Hepatocyte (in vitro differentiated cells): ENCODE measurements around the gene F2RL3.

Experiments used
- CTCF ChIP-seq: fragments of 200-600 bp; sonication (generic); IDR thresholded peaks from 2 replicates; pipeline ENCODE4 v1.5.1; 2016; ENCODE audit warnings: antibody characterized with exemption, mild to moderate bottlenecking; ENCODE audit not compliant: poor library complexity
- EZH2phosphoT487 ChIP-seq: fragments of 200-600 bp; sonication (generic); IDR thresholded peaks from one replicate; pipeline ENCODE4 v1.6.1; 2018; ENCODE audit warnings: antibody characterized with exemption, mild to moderate bottlenecking, low read depth, moderate library complexity; ENCODE audit not compliant: unreplicated experiment, severe bottlenecking

DNA sequence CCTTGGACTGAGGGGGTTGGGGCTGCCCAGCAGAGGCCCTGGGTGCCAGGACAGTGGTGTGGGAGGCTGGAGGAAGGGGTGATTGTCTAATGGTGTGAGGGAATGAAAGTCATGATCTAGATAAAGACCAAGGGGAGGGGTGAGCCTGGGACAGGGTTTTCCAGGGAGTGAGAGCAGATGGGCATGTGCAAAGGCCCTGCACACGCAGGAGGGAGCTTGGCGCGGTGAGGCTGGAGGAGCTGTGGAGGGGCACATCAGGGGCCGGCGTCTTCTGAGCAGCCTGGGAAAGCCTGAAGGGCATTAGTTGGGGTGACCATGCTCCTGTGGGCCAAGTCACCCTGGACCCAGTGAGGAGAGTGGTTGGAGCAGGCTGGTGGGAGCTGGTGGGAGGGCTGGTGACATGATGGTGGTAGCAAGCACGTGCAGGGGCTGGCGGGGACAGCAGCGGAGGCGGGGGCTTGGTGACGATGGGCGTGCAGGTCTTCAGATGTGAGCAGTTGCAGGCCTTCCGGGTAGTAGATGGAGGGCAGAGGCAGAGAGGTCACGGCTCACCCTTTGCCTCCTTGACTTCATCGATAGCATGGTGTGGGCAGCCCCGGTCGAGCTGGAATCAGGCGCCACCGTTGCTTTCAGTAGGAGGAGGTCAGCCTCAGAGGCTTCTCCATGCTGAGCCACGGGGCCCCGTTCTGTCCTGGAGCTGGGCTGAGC, 20.2 kb upstream of the F2RL3 start:
- TF ChIP-seq CTCF, result no peak
- no peak for TF ChIP-seq EZH2phosphoT487
